ENCODE data around the gene C3AR1.

- no peak for TF ChIP-seq POLR2AphosphoS5 (IDR thresholded peaks at IDR 0.05)
- no peak for TF ChIP-seq POLR2A (IDR thresholded peaks at IDR 0.05; ENCODE audit: low read depth)
Observed at GRCh38 chr12:8080120-8080519, 14.0 kb upstream of the C3AR1 start.
